Measurements from ENCODE around the gene NETO2. TPM values are rescaled to one million over a fixed set of nuclear protein-coding genes. Genes with fewer than 3 reads are reported as not detected.

NETO2 gene
- 10 to 100 TPM; 30.6 to 36.8 TPM for total RNA-seq

DNA sequence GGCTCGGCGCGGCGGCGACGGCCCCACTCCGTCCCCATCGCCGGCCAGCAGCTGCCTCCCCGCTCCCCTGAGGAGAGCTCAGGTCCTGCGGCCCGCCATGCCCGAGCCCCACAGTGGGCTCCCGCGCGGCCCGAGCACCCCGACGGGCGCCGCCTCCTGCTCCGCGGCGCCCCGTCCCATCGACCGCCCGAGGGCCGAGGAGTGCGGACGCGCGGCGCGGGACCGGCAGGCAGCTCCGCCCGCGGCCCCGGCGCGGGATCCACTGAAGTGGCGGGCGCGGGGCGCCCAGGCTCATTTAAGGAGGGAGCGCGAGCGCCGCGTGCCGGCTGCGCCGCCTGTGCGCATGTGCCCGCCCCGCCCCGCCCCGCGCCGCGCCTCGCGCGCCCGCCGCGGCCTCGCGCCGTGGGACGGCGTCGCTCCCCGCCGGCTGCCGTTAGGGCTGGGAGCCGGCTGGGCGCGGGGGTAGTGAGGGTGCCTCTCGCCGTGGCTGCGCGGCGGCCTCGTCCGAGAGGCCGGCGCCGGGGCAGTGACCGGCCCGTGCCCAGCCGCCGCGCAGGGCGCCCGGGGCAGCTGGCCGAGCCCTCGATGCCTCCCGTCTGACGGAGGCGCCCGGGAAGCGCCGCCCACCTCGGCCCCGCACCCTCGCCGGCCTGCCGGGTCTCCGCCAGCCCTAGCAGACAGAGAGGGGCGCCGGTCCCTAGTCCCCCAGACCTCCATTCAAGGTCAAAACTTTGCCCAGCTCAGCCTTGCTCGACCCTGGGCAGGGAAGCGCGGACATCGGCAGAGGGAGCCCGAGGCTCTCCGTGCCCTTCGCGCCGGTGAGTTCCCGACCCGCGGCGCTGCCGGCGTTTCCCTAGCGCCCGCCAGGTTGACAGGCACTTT, at the start of gene NETO2:
Gene NETO2 (minus strand): TSS at position 269 of the 882 bp plus-strand sequence. CDS start 333 bp downstream, outside the sequence.

Other genes starting within 250 kb of the NETO2 start
- 10 to 100 TPM; 58.8 to 90.9 TPM for gene DNAJA2, start 170.3 kb downstream of the NETO2 start, total RNA-seq

Data from melanocyte of skin (primary cell).